Left ventricle myocardium inferior (tissue), 1 donor: Measurements from ENCODE around the gene SDHC. TPM values are rescaled to one million over a fixed set of nuclear protein-coding genes. Genes with fewer than 3 reads are reported as not detected.

Experiments
- DNase-seq: peaks from one replicate; pipeline ENCODE4 v3.0.0-alpha.2; 2020
- H3K27ac ChIP-seq: fragments of 200-600 bp; replicated peaks from 2 replicates; pipeline ENCODE4 v1.8.0; 2021
- H3K27me3 ChIP-seq: fragments of 200-600 bp; 2 replicates; pipeline ENCODE4 v1.8.0; 2021; ENCODE audit warnings: low read depth
- H3K36me3 ChIP-seq: fragments of 200-600 bp; 2 replicates; pipeline ENCODE4 v1.8.0; 2021
- H3K4me1 ChIP-seq: fragments of 200-600 bp; 2 replicates; pipeline ENCODE4 v1.8.0; 2021
- H3K4me3 ChIP-seq: fragments of 200-600 bp; 2 replicates; pipeline ENCODE4 v1.8.0; 2021; ENCODE audit warnings: mild to moderate bottlenecking, moderate library complexity
- H3K9me3 ChIP-seq: fragments of 200-600 bp; replicated peaks from 2 replicates; pipeline ENCODE4 v1.8.0; 2021
- CTCF ChIP-seq: fragments of 200-600 bp; IDR thresholded peaks from 2 replicates; pipeline ENCODE4 v1.8.0; 2021; ENCODE audit warnings: antibody characterized with exemption, mild to moderate bottlenecking, borderline replicate concordance
- intact Hi-C: fragments of 100-400 bp; cut with micrococcal nuclease; formaldehyde crosslinking; loops from one replicate; pipeline ENCODE4 v1.11.0; 2022
- total RNA-seq: library from RNA; stranded (reverse); fragmentation: NEBNext Ultra II Directional; extraction: Animal tissue kit (Norgen Biotek cat#: 25700); gene quantifications from one replicate; pipeline ENCODE4 v1.2.1, GENCODE V29; 2021
- donor health status: DM: no; HTN: yes; CAD: no; lungs with severe emphysema.

SDHC gene
- total RNA-seq, 1 donor from 2014 or later = 393 TPM

- no peak for DNase-seq
- no peaks in the 10 kb centered on the region for H3K27me3 ChIP-seq
- intact Hi-C loops = no loop called here
- no peaks in the 10 kb centered on the region for H3K4me1 ChIP-seq
- H3K4me3 ChIP-seq = no peak overlapping the region
- peaks cover 90% of the 10 kb centered on the region for H3K36me3 ChIP-seq
- no peak for TF ChIP-seq CTCF
- H3K9me3 ChIP-seq = no peaks in the 10 kb centered on the region
- H3K27ac ChIP-seq = no peak overlapping the region
Measured at GRCh38 chr1:161333166-161333565, 19.0 kb downstream of the SDHC start.

GRCh38 chr1:161335796-161336195 lies 21.6 kb downstream of the SDHC start:
- H3K9me3 ChIP-seq = no peaks in the 10 kb centered on the region
- H3K4me3 ChIP-seq = no peak overlapping the region
- intact Hi-C loops = no loop called here
- H3K27me3 ChIP-seq = no peaks in the 10 kb centered on the region
- H3K36me3 ChIP-seq = peaks cover 79% of the 10 kb centered on the region
- no peak for TF ChIP-seq CTCF
- H3K27ac ChIP-seq = no peak overlapping the region
- no peaks in the 10 kb centered on the region for H3K4me1 ChIP-seq
- DNase-seq = no peak

- Histone ChIP-seq H3K4me3 (no peak overlapping the region), H3K4me1 (peaks cover 6% of the 10 kb centered on the region), H3K27me3 (no peaks in the 10 kb centered on the region), H3K9me3 (no peaks in the 10 kb centered on the region), H3K27ac (no peak overlapping the region), H3K36me3 (peaks cover 83% of the 10 kb centered on the region)
- TF ChIP-seq CTCF = no peak
- intact Hi-C loops = no loop called here
- DNase-seq = no peak
Measured at GRCh38 chr1:161342177-161342576, 28.0 kb downstream of the SDHC start.

- no peaks in the 10 kb centered on the region for H3K27me3 ChIP-seq
- H3K27ac ChIP-seq = no peak overlapping the region
- H3K9me3 ChIP-seq = no peaks in the 10 kb centered on the region
- H3K4me3 ChIP-seq = no peak overlapping the region
- DNase-seq = no peak
- TF ChIP-seq CTCF = no peak
- H3K4me1 ChIP-seq = peaks cover 6% of the 10 kb centered on the region
- H3K36me3 ChIP-seq = peaks cover 78% of the 10 kb centered on the region
- intact Hi-C loops = no loop called here
Measured at GRCh38 chr1:161342821-161343220, 28.6 kb downstream of the SDHC start.

GRCh38 chr1:161350671-161351070 lies 36.5 kb downstream of the SDHC start:
- no peak for TF ChIP-seq CTCF
- Histone ChIP-seq H3K27ac (no peak overlapping the region), H3K9me3 (no peaks in the 10 kb centered on the region)

GRCh38 chr1:161351482-161351881 lies 37.3 kb downstream of the SDHC start:
- no peak for TF ChIP-seq CTCF
- no peaks in the 10 kb centered on the region for H3K9me3 ChIP-seq
- no peak overlapping the region for H3K4me3 ChIP-seq
- H3K27me3 ChIP-seq = no peaks in the 10 kb centered on the region
- H3K27ac ChIP-seq = no peak overlapping the region
- no peak for DNase-seq
- peaks cover 17% of the 10 kb centered on the region for H3K4me1 ChIP-seq
- intact Hi-C loops = no loop called here
- H3K36me3 ChIP-seq = peaks cover 17% of the 10 kb centered on the region

More at GRCh38 chr1:161350671-161351070, 36.5 kb downstream of the SDHC start:
- H3K27me3 ChIP-seq = no peaks in the 10 kb centered on the region
- intact Hi-C loops = no loop called here
- H3K4me3 ChIP-seq = no peak overlapping the region
- no peak for DNase-seq
- peaks cover 21% of the 10 kb centered on the region for H3K36me3 ChIP-seq
- H3K4me1 ChIP-seq = peaks cover 17% of the 10 kb centered on the region
